Hippocampal formation (tissue), 2 donors: ENCODE results near the gene INKA2.

Experiments
- DNase-seq, 2 donors: peaks; one replicate each; lab custom pipeline; 2025; lab: John Stamatoyannopoulos, UW

INKA2 gene

DNA sequence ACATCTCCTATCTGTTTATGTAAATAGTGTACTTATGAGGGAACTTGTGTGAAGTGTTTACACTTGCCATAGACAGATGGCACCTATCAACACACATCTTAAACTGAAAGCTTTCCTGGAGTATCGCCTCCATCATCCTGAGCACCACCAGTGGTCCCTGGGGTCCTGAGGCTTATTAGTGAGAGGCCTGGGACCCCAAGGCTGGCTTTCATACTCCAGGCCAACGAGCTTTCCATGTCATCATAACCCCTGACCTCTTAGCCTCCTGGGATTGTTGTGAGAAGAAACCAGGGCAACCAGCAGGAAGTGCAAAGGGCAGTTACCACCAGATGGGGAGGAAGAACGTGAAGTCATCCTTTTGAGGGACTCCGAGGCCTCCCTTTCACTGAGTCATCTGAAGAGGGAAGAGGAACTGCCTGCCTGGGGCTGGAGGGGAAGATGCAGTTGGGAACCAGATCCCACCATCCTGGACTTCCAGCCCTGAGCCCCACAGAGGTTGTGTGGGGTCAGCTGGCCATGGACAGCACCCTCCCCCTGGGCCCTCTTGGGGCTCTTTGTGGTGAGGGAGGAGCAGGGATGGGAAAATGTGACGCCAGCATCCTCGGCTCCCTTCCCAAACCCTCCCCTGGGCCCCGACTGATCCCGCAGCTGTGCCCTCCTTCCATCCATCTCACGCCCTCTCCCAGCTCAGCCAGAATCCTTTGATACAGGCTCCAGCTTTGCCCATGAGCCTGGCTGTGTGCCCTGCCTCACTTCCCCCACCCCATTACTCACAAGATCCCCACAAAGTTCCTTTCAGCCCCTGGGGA is 5.8 kb downstream of the INKA2 start:
- peak in 1 of 2 donors; percentile 28 for DNase-seq

GRCh38 chr1:111732718-111733117 is 6.5 kb downstream of the INKA2 start:
- no peak for DNase-seq

GRCh38 chr1:111731956-111732355 is 7.2 kb downstream of the INKA2 start:
- no peak for DNase-seq

DNA sequence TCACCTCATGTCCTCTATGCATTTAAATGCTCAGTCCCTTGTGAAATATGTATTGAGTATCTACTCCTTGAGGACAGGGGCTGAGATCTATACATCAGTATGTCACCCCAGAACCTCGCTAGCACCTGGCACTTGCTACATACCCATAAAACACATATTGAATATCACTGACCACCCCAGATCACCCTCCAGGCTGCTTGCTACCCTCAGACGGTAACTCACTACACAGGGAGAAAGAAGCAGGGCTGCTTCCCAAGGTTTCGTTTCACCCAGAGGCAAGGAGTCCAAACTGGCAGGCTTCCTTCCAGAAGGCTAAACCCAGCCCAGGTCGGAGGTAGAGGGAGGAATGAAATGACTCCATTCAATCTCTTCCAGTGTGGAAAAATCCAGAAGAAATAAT is 8.5 kb downstream of the INKA2 start:
- DNase-seq = no peak

DNA sequence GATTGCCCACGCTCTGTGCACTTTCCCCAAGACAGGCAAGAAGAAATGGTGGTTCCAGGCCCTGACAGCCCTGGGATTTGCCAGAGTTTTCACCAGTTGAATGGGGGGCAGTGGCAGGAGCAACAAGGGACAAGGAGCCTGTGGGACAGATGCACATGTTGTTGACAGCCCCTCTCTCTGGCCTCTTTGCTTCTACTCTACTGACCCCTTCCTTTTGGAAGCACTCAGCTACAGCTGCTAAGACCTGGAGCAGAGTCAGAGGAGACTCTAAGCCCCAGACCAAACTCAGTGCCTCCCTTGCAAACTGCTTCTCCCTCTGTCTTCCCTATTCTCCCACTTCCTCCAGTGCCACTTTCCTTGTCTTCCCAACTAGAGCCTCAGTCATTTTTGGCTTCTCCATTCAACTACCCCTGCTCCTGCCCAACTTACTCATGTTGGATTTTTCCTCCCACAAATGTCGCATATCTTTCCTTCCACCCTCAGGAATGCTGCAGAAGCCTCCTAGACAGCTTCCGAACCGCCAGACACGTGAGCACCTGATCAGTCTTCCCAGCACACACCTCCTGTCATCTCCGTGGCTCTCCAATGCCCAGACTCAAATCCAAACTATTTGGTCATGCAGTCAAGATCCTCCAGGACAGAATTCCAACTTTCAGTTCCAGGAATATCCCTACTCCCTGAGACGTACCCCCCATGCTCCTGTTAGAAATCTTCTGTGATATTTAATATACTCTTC is 9.1 kb downstream of the INKA2 start:
- DNase-seq = no peak

DNA sequence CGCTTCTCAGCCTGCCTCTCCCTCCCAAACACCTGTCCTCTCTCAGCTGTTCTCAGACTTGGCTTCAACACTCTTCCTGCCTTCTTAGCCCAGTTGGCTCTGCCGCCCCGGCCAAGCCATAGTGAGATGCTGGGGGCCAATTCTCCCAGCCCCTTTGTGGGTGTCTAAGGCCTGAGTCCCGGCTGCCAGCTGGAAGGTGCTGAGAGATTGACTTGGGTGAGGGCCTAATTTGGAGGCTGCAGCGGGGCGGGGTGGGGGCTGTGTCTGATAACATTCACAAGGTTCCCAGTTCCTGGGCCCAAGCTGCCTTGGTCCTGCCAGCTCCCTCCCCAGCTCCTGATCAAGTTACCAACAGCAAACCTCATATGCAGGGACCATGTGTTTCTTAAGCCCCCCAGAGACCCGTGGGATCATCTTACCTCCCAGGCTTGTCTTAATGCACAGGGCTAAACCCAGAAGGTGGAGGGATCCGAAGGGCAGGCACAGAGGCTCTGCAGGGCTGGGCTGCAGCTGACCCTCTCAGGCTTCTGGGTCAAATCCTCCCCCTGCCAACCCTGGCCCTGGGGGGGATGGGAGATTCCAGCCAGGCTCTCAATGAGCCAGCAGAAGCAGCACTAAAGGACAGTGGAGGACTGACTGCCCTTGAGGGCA is 9.8 kb downstream of the INKA2 start:
- DNase-seq = peak in 1 of 2 donors; percentile 17

- no peak for DNase-seq
These were observed 12.1 kb downstream of the INKA2 start for GRCh38 chr1:111727056-111727455.

DNA sequence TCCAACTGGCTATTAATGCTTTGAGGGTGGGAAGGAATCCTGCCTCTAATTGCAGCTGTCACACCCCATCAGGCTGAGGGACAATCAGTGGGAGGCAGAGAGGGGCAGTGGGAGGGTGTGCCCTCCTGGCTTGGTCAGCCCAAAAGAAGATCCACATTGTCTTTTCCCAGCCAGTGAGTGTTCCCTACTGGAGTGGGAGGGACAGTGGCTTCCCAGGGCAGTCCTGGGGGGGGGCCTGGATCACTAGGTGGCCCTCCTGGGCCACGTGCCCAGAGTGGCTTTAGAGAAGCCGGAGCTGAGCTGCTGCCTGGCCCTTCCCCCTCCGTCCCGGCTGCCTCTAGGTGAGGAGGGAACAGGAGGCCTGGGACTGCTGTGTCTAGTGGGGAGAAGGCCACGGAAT is 14.0 kb downstream of the INKA2 start:
- no peak for DNase-seq

GRCh38 chr1:111723871-111724270 is 15.3 kb downstream of the INKA2 start:
- DNase-seq = no peak

- DNase-seq = no peak
These were observed 15.9 kb downstream of the INKA2 start for GRCh38 chr1:111723091-111723806.

- no peak for DNase-seq
These were observed 18.0 kb downstream of the INKA2 start for GRCh38 chr1:111720977-111721786.

GRCh38 chr1:111720274-111720976 is 18.8 kb downstream of the INKA2 start:
- peak in 1 of 2 donors; percentile 15 for DNase-seq

DNA sequence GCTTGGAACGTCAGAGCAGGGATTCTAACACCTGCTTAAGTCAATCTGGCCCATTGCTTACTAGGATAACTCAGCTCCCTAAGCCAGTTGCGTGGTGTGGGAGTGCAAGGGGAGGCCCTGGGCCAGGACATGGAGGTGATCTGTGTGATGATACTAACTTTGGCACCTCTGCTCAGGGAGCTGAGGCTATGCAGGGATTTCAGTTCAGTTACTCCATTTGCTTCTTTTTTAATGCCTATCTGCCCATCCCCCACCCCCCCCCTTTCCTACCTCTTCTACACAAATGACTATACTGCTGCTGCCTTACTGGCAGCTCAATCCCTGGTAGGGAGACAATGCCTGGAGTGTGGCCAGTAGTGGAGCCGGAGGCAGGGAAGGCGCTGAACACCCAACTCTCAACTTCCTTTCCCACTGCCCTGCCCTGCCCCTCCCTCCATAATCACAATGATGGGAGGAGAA is 19.5 kb downstream of the INKA2 start:
- DNase-seq = no peak

DNA sequence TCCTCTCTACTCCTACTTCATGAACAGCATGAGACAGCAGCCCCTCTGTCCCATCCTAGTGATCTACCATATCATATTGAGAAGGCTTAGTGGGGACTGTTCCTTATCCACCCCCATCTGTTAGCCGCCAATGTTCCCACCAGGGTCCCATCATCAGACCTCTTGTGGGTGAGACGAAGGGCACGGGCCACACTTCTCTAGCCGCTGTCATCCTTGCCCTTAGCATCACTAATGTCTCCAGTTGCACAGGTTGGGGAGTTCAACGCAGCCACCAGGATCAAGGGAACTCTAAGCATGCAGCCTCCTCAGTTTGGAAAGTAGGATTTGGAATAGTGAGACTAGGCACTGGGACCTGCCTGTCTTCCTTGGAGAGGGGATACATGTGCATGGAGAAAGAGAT is 20.1 kb downstream of the INKA2 start:
- no peak for DNase-seq

- DNase-seq = no peak
These were observed 21.7 kb downstream of the INKA2 start for GRCh38 chr1:111717450-111717849.

DNA sequence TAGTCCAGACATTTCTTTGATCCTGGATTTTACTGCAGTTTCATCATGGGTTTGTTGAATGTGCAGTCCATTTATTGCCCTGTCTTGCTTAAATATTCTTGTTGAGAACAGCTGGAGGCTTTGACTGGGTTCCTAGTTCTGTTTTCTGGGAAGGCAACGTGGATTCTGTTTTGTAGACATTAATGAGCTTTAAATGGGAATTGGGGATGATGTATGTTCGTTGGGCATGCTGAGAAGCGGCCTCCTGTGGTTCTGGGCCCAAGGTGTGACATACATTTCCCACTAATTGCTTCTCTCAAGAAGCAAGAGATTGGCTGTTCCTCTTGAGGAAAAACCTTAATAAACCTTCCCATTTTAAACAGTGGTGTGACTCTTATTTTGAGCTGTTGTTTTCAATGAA is 22.9 kb downstream of the INKA2 start:
- no peak for DNase-seq

DNA sequence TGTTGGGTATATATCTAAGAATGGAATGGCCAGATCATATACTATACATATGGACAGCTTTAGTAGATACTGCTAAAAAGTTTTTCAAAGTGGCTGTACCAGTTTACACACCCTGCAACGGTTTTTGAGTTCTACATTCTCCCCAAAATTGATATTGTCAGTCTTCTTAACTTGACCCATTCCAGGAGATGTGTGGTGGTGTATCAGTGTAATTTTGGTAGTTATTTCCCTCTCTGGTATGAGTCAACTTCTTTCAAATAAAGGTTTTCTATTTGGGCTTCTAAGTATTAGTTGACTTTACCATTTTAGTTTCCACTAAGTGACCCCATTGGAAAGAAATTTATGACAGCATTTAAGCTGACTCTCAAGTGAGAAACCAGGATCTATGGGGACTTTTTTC is 29.2 kb downstream of the INKA2 start:
- DNase-seq = no peak

GRCh38 chr1:111707906-111708305 is 31.3 kb downstream of the INKA2 start:
- no peak for DNase-seq

DNA sequence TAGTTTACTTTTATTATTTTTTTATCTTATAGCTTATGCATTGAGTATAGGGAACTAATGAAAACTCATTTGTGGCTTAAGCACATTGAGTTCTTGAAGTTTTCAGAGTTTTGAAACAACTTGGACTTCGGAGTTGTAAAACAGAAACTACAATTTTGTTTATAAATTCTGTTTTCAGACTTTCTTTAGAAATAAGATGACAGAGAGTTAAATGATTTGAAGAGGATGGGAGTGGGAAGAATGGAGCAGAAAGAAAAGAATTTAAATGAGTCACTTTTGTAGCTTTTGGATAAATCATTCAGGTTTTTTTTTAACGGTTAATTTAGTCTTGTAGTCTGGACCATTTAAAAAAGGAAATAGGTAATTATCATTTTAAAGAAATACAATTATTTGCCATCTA is 32.3 kb downstream of the INKA2 start:
- DNase-seq = no peak

- DNase-seq = no peak
These were observed 33.4 kb downstream of the INKA2 start for GRCh38 chr1:111705841-111706240.

DNA sequence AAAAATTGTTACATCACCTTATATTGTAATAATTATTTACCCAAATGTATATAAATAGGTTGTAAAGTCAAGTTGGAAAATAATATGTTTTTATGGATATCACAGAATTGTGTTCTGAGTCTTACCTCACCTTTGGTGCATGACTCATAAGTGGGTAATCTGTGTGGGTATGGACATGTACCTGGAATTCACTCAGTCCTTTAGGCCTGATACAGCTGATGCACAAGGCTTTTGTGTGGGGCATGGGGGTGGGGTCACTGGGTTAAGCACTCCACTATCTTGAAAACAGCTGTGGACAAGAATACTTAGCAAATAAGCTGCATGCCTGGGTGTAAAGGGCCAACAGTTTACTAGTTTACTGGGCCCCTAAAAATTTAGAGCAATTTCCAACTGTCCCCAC is 34.4 kb downstream of the INKA2 start:
- DNase-seq = no peak
